NCI-H345 (cell line): ENCODE data around the gene TGFBR2.
"Not testable (repeated sequence)": the region's sequence is repeated elsewhere in the genome, so short reads cannot be mapped to it uniquely, and the experiment has no call there.

Experiments
- DNase-seq: peaks from one replicate; lab custom pipeline; 2025; lab: John Stamatoyannopoulos, UW

Gene TGFBR2

GRCh38 chr3:30657914-30658313 is 51.5 kb downstream of the TGFBR2 start:
- no peak for DNase-seq

GRCh38 chr3:30658328-30659052 is 52.1 kb downstream of the TGFBR2 start:
- DNase-seq = no peak

- no peak for DNase-seq
These were observed 53.1 kb downstream of the TGFBR2 start for GRCh38 chr3:30659270-30660130.

GRCh38 chr3:30660136-30660535 is 53.7 kb downstream of the TGFBR2 start:
- no peak for DNase-seq

- no peak for DNase-seq
These were observed 54.3 kb downstream of the TGFBR2 start for GRCh38 chr3:30660656-30661055.

- DNase-seq = no peak
These were observed 54.9 kb downstream of the TGFBR2 start for GRCh38 chr3:30661098-30661873.

GRCh38 chr3:30662836-30663235 is 56.4 kb downstream of the TGFBR2 start:
- DNase-seq = no peak

- DNase-seq = no peak
These were observed 57.3 kb downstream of the TGFBR2 start for GRCh38 chr3:30663533-30664241.

GRCh38 chr3:30664459-30664858 is 58.1 kb downstream of the TGFBR2 start:
- no peak for DNase-seq

- no peak for DNase-seq
These were observed 58.5 kb downstream of the TGFBR2 start for GRCh38 chr3:30664884-30665283.

GRCh38 chr3:30665539-30665938 is 59.1 kb downstream of the TGFBR2 start:
- no peak for DNase-seq

GRCh38 chr3:30666572-30667279 is 60.3 kb downstream of the TGFBR2 start:
- DNase-seq = no peak

GRCh38 chr3:30667280-30667651 is 60.9 kb downstream of the TGFBR2 start:
- no peak for DNase-seq

- DNase-seq = no peak
These were observed 61.7 kb downstream of the TGFBR2 start for GRCh38 chr3:30668051-30668609.

- not testable (repeated sequence) for DNase-seq
These were observed 63.0 kb downstream of the TGFBR2 start for GRCh38 chr3:30669360-30669934.

- DNase-seq = no peak
These were observed 63.9 kb downstream of the TGFBR2 start for GRCh38 chr3:30670292-30670691.

GRCh38 chr3:30671527-30672286 is 65.3 kb downstream of the TGFBR2 start:
- DNase-seq = no peak

GRCh38 chr3:30672287-30672735 is 65.9 kb downstream of the TGFBR2 start:
- no peak for DNase-seq

GRCh38 chr3:30672959-30673358 is 66.6 kb downstream of the TGFBR2 start:
- no peak for DNase-seq
